Right lobe of liver (tissue), 6 donors: ENCODE data around the gene FAM163A. TPM values are rescaled to one million over a fixed set of nuclear protein-coding genes. Genes with fewer than 3 reads are reported as not detected.

Source experiments
- ATAC-seq, 4 donors: fragments of 200-7000 bp; cut with Tn5 transposase; one replicate each; pipeline ENCODE4 v1.9.1; 2020; ENCODE audit warnings: mild to moderate bottlenecking in 4 of 4, moderate library complexity in 4 of 4
- DNase-seq, 3 donors: peaks; one replicate each; pipeline ENCODE4 v3.0.0-alpha.2; 2020
- H3K27ac ChIP-seq, 3 donors: fragments of 200-600 bp; one replicate each; pipeline ENCODE4 v1.8.0; 2022
- H3K27me3 ChIP-seq, 2 donors: fragments of 200-600 bp; one replicate each; pipeline ENCODE4 v1.8.0; 2022
- H3K36me3 ChIP-seq, 4 donors: fragments of 200-600 bp; sonication (generic) in 1 of 4; one replicate each; pipeline versions ENCODE4 v1.5.1 to v1.8.0; 2017 to 2022; ENCODE audit warnings: control low read depth in 1 of 4
- H3K4me1 ChIP-seq, 4 donors: fragments of 200-600 bp; sonication (generic) in 1 of 4; one replicate each; pipeline versions ENCODE4 v1.5.1 to v1.8.0; 2017 to 2022; ENCODE audit warnings: control low read depth in 1 of 4
- H3K4me3 ChIP-seq, 3 donors: fragments of 200-600 bp; one replicate each; pipeline ENCODE4 v1.8.0; 2022
- H3K9me3 ChIP-seq, 4 donors: fragments of 200-600 bp; sonication (generic) in 1 of 4; one replicate each; pipeline versions ENCODE4 v1.5.1 to v1.8.0; 2017 to 2022; ENCODE audit warnings: control low read depth in 1 of 4
- CTCF ChIP-seq, 4 donors: fragments of 200-600 bp in 3 of 4; fragments of 450-650 bp in 1 of 4; IDR thresholded peaks; one replicate each; pipeline versions ENCODE4 v1.5.1 to v1.8.0; 2016 to 2022; ENCODE audit warnings: antibody characterized with exemption in 4 of 4, mild to moderate bottlenecking in 2 of 4
- POLR2A ChIP-seq: fragments of 450-650 bp; IDR thresholded peaks from one replicate; pipeline ENCODE4 v1.6.1; 2017; ENCODE audit warnings: antibody characterized with exemption, mild to moderate bottlenecking
- WGBS: methylation state at CpG from one replicate; pipeline ENCODE4 v1.1.6; 2018; ENCODE audit warnings: low coverage, low lambda C conversion rate; ENCODE audit not compliant: insufficient coverage; ENCODE audit errors: missing lambda C conversion rate; 5-methylcytosine and 5-hydroxymethylcytosine counted together
- intact Hi-C, 2 donors: fragments of 100-400 bp; cut with DNase I; formaldehyde crosslinking; loops; one replicate each; pipeline versions ENCODE4 v1.11.2 to v1.14.1; 2022
- total RNA-seq, 6 experiments: library from RNA; depleted of rRNA in 2 of 6; stranded (reverse); fragments of >200 nt in 2 of 6; fragmentation: NEBNext Ultra II Directional in 3 of 6; extraction: Animal tissue kit (Norgen Biotek cat#: 25700) in 3 of 6; gene quantifications; one replicate each; pipeline versions ENCODE4 v1.1.0 to v1.2.4, GENCODE V29; 2016 to 2023
- donor health status: DM: no; HTN: yes; CAD: no.
- donor health status: DM: no; HTN: no; CAD: no.
- donor health status: DM: no; HTN: no; CAD: no.
- donor health status: DM: no; HTN: yes; CAD: no.
- donor health status: DM: no; HTN: yes; CAD: no.

The FAM163A gene
- total RNA-seq, 6 experiments from 2014 or later: 0.07 to 0.12 (median 0.12) TPM; not detected in 3

GRCh38 chr1:179745743-179746142, 2.7 kb downstream of the FAM163A start:
- peaks cover 0 to 15% (median 0%) of the 10 kb centered on the region in 4 donors for H3K4me1 ChIP-seq
- no peaks in the 10 kb centered on the region for H3K36me3 ChIP-seq
- TF ChIP-seq POLR2A: no peak
- no peak for TF ChIP-seq CTCF (IDR thresholded peaks at IDR 0.05)
- ATAC-seq: no peak
- no peak overlapping the region for H3K27ac ChIP-seq
- DNase-seq: no peak
- WGBS: 42% methylated on average over 4 of the region's 4 CpGs
- intact Hi-C loops: no loop called here
- H3K9me3 ChIP-seq: no peaks in the 10 kb centered on the region
- H3K27me3 ChIP-seq: peaks cover 12 to 14% of the 10 kb centered on the region in 2 donors
- no peak overlapping the region for H3K4me3 ChIP-seq

GRCh38 chr1:179747611-179748010, 4.5 kb downstream of the FAM163A start:
- no peak overlapping the region for H3K27ac ChIP-seq
- H3K4me1 ChIP-seq: peaks cover 0 to 15% (median 0%) of the 10 kb centered on the region in 4 donors
- ATAC-seq: no peak
- peaks cover 12 to 14% of the 10 kb centered on the region in 2 donors for H3K27me3 ChIP-seq
- H3K9me3 ChIP-seq: no peaks in the 10 kb centered on the region
- whole genome bisulfite sequencing: 87% methylated on average over 2 of the region's 2 CpGs
- intact Hi-C loops: no loop called here
- TF ChIP-seq CTCF (IDR thresholded peaks at IDR 0.05) (no peak), POLR2A (no peak)
- no peak overlapping the region for H3K4me3 ChIP-seq
- no peak for DNase-seq
- no peaks in the 10 kb centered on the region for H3K36me3 ChIP-seq

DNA sequence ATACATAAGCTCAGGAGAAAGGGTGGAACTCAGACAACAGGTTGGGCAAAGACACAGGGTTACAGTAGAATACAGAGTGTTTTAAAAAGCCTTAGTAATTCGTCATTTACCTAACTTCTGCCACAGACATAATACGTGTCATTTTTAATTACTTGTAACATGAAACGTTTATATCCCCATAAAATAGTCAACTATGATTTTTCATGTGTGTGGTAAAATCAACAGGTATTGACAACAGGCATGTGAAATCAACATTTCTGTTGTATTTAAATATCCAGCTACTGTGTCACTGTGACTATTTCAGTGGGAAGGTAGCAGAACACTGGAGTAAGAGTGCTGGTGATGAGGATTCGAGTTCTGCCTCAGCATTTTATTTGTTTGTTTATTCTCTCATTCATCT, 5.7 kb downstream of the FAM163A start:
- Histone ChIP-seq H3K9me3 (no peaks in the 10 kb centered on the region), H3K4me3 (no peak overlapping the region), H3K27ac (no peak overlapping the region), H3K27me3 (peaks cover 6 to 12% of the 10 kb centered on the region in 2 donors), H3K36me3 (no peaks in the 10 kb centered on the region), H3K4me1 (peaks cover 0 to 6% (median 0%) of the 10 kb centered on the region in 4 donors)
- DNase-seq: no peak
- TF ChIP-seq POLR2A (no peak), CTCF (IDR thresholded peaks at IDR 0.05) (no peak)
- intact Hi-C loops: no loop called here
- WGBS: 49% methylated on average over 4 of the region's 4 CpGs
- no peak for ATAC-seq

- intact Hi-C loops: no loop called here
- DNase-seq: no peak
- ATAC-seq: no peak
- Histone ChIP-seq H3K4me1 (no peaks in the 10 kb centered on the region), H3K27me3 (no peaks in the 10 kb centered on the region), H3K36me3 (no peaks in the 10 kb centered on the region), H3K9me3 (no peaks in the 10 kb centered on the region), H3K27ac (no peak overlapping the region), H3K4me3 (no peak overlapping the region)
- TF ChIP-seq CTCF (IDR thresholded peaks at IDR 0.05) (no peak), POLR2A (no peak)
- 10% methylated on average over 1 of the region's 1 CpG for WGBS
Observed at GRCh38 chr1:179750630-179751029, 7.5 kb downstream of the FAM163A start.

- H3K9me3 ChIP-seq: no peaks in the 10 kb centered on the region
- H3K27me3 ChIP-seq: no peaks in the 10 kb centered on the region
- DNase-seq (no peak), ATAC-seq (no peak)
- H3K4me1 ChIP-seq: no peaks in the 10 kb centered on the region
- no peak overlapping the region for H3K27ac ChIP-seq
- H3K36me3 ChIP-seq: no peaks in the 10 kb centered on the region
- no peak for TF ChIP-seq CTCF (IDR thresholded peaks at IDR 0.05)
- no peak for TF ChIP-seq POLR2A
- no peak overlapping the region for H3K4me3 ChIP-seq
- intact Hi-C loops: no loop called here
Observed at GRCh38 chr1:179753061-179753460, 10.0 kb downstream of the FAM163A start.
